DMS153 treated with DMSO at 0.1 percent for 48 hours (cell line): ENCODE measurements around the gene AK2.
"Not testable (repeated sequence)": the region's sequence is repeated elsewhere in the genome, so short reads cannot be mapped to it uniquely, and the experiment has no call there.

Source experiments
- DNase-seq: peaks from one replicate; lab custom pipeline; 2025; ENCODE audit not compliant: unreplicated experiment; lab: John Stamatoyannopoulos, UW

AK2 gene

DNA sequence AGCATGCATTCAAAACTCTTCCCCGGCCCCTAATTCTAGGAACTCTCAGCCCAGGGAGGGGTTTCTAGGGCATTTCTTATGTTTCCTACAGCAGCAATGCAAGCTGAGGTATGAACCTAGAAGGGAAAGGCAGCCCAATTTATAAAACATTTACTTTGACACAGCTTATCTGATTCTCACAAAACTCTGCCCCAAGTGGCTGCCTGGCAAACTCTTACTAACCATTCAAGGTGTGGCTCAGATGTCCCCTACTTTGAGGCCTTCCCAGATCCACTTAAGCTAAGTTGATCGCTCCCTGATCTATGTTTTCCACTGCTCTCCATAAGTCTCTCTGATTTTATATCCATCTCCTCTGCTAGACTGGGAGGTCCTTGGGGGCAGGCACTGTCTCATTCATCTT is 35.4 kb downstream of the AK2 start:
- DNase-seq, result no peak

DNA sequence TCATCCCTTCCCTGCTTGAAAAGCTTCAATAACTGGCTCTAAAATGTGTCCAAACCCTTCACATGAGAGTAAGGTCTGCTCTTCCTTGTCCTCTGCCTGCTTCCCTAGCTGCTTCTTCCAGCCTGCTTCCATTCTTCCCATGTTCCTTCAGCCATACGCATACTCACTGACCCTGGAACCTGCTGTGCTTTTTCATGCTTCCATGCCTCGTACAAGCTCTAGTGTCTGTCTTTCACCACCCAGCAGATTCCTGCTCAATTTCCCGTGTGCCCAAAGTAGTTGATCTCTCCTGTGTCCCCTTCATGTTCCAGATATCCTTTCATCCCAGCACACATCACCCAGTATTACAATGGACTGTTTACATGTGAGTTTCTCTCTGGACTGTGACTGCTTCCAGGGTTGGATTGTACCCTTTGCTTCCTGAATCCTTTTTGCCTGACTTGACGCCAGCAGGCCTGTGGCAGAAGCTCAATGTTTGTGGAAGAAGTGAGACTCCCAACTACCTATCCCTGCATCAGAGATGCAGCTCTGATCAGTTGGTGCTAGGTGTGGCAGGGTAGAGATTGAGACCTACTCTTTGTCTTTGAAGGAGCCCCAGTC is 36.2 kb downstream of the AK2 start:
- no peak for DNase-seq

DNA sequence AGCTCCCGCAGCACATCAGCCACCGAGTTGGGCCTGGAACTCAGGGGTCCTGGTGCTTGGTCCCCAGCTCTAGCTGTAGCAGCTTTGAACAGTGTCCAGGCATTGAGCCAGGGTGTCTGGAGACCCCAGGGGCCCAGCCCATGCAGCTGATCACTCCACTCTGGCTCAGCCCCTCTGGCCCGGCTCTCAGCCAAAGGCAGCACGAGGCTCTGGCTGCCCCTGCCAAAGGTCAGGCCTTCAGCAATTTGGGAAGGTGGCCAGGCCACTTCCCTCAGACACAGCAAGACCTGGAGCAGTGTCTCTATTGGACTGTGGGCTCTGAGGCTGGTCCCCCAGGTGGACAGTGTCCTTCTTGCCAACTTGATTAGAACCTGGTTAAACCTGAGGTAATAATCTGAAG is 37.7 kb downstream of the AK2 start:
- no peak for DNase-seq

DNA sequence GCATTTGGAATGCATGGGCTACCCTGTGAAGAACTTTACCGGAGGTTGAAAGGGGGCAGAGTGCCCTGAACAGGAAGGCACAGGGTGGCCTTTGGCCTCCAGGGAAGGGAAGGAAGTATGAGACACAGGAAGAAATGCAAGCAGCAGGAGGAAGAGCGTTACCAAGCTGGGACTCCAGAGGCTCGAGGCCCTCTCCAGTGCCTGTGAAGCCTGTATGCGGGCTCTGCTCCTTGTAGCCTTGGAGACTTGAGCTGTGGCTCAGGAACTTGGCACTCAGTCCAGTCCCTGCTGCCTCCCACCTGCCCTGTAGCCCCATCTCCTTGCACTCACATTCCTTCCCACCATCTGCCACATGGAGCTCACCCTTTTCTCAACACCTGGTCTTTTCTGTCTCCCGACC is 38.6 kb downstream of the AK2 start:
- no peak for DNase-seq

DNA sequence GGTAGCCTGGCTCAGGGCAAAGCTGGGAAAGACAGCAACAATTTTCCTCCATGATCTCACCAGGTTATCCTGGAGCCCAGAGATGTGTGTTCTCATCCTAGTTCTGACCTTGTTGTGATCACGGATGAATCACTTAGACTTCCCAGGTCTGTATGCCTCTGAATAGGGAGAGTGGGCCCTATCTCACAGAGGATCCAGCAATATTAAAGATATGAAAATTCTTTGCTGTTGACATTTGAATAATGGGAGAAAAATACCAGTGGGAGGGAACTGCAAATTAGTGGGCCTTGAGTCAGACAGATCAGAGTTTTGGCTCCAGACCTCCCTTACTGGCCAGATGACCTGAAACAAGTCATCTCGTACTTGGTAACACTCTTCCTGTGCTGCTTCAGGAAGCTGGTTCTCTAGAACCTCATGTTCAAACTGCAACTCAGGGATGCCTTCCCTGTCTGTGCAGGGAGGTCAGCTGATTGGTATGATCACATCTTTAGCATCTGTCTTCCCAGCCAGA is 39.2 kb downstream of the AK2 start:
- DNase-seq, result no peak

DNA sequence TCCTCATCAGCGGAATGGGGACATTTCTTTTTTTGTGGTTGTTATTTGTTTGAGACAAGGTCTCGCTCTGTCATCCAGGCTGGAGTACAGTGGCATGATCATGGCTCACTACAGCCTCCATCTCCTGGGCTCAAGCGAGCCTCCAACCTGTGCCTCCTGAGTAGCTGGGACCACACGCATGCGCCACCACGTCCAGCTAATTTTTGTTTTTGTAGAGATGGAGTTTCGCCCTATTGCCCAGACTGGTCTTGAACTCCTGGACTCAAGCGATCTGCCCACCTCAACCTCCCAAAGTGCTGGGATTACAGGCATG is 43.4 kb downstream of the AK2 start:
- DNase-seq, result not testable (repeated sequence)

DNA sequence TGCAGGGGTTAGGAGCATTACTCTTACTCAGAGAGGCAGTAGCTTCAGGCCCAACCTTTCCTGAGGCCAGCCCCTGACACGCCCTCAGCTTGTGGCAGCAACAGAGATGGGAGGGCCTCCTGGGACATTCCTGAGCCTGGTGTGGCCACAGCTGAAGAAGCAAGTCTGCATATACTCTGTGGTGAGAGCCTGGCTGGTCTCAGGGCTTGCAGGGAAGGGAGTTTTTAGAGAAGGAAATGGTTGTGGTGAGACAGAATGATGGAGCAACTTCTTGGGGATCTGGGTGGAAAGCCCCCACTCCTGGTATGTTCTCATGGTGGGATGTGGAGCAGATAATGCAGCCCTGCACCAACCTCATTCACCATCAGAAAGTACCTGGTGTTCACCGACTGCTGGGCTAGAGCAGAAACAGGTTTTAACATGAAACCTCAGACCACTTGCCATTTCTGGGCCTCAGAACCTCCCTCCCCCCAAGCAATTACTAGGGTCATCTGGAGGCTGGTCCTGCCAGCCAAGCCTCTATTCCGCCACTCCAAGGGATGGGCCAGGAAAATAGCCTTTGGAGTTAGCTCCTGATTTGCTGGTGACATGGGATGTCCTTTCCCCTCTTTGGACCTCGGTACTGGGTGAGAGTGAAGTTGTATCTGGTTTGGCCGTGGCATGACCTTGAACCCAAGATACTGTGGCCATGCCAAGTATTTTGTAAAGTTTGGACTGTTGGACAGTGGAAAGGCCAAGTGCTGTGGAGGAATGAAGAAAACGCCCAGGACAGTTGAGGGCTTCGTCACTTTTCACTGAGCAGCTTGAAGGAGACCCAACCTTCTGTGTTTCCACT is 44.0 kb downstream of the AK2 start:
- DNase-seq, result no peak

DNA sequence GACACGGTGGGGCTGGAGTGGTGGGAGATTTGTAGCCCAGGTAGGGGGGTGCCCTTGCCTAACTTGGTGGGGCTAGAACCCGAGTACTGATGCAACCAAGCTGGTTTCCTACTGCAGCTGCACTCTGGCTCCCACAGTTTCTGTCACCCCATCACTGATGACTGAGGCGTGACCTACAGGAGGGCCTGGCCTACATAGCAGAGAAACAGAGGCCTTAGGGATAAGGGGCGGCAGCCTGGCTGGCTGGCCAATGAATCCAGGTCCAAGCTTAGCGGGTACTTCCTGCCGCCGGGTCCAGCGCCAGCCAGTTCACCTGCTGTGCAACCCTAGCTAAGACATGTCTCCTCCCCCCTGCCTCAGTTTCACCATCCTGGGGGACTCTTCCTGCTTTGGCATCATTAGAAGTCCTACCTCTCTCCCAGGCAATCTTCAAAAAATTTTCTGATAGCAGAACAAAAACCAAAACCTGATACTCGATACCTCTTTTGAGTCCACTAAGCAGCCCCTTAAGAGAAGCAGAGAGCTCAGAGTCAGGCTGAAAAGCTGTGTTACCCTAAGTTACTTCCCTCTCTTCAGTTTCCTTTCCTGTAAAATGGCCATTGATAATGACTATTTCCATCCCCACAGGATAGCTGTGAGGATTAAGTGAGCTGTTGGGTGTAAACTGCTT is 44.7 kb downstream of the AK2 start:
- no peak for DNase-seq

DNA sequence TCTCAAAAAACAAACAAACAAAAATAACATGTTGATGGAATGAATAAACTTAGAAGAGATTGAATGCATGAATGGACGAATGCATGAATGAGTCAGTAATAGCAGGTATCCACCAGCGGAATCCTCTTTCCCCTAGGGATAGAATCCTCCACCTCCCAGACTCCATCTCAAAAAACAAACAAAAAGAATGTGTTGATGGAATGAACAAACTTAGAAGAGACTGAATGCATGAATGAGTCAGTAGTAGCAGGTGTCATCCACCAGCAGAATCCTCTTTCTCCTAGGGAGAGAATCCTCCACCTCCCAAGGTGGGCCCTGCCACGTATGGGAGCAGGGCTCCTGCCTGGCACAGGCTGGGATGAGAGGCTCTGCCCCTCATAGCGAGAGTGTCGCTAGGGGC is 45.3 kb downstream of the AK2 start:
- no peak for DNase-seq

DNA sequence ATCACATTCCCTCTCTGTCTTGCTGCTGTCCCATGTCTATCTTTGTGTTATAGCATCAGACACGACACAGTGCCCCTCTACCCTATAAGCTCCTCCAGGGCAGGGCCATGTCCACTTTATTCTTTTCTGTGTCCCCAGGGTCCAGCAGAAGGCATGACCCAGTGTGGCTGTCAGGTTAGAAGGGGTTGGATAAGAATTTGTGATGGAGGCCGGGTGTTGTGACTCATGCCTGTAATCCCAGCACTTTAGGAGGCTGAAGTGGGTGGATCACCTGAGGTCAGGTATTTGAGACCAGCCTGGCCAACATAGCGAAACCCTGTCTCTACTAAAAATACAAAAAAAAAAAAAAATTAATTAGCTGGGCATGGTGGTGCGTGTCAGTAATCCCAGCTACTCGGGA is 45.8 kb downstream of the AK2 start:
- DNase-seq, result no peak

DNA sequence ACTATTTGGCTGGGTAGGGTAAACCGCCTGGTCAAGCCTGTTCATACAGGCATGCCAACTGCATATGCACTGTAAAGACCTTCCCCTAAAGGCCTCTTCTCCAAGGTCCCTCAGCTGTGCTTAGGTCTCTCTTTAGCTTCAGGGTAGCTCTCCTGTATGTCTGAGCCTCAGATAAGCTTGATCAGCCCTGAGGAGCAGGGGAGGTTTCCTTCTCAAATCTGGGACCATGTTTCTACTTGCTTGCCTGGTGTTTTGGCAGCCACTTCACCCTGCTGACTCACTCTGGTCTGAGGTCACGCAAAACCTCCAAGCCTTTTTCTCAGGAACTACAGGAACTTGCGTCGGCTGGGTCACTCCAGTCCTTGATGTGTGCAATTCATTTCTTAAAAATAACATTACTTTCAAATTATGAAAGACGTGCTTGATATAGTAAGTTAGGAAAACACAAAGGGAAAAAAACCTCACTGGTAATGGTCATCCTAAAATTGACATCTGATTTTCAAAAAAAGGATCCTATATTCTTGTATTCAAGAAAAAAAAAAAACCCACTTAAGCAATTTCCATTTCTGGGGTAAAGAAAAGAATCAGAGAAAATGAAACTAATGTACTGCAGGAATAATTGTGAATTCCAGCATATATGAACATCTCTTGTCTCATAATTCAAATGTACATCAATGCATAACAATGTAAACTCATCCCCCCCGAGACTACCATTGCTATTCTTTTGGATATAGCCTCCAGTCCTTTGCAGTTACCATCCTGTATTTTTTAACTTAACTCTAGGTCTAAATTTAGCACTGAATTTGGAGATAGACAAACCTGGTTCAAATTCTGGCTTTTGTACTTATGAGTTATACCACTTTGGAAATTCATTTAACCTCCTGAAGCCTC is 47.3 kb downstream of the AK2 start:
- no peak for DNase-seq

DNA sequence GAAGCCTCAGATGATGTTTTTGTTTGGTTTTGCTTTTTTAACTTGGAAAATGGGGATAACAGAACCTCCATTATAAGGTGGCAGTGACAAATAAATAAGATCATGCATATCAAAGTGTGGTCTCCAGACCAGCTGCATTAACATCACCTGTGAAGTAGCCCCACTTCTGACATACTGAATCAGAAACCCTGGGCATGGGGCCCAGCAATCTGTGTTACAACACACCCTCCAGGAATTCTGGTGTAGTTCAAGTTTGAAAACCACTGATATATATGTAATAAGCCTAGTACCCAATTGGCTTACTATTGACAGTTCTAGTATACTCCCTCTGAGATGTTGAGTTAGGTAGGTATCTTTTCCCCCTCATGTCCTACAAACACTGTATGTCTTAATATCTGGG is 48.0 kb downstream of the AK2 start:
- DNase-seq, result no peak

DNA sequence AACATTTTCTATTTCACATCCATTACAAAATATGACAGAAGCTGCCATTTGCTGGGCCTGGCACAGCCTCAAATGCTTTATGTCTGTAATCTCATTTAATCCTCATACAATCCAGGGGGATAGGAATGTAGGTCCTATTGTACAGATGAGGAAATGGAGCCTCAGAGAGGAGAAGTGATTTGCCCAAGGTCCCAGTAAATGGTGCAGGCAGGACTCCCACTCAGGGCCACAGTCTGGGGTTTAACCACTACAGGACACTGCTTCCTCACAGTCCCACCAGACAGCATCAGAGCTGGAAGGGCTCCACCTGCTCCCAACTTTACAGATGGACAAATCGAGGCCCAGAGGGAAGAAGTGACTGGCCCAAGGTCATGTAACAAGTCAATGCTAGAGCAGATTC is 51.5 kb downstream of the AK2 start:
- DNase-seq, result no peak

DNA sequence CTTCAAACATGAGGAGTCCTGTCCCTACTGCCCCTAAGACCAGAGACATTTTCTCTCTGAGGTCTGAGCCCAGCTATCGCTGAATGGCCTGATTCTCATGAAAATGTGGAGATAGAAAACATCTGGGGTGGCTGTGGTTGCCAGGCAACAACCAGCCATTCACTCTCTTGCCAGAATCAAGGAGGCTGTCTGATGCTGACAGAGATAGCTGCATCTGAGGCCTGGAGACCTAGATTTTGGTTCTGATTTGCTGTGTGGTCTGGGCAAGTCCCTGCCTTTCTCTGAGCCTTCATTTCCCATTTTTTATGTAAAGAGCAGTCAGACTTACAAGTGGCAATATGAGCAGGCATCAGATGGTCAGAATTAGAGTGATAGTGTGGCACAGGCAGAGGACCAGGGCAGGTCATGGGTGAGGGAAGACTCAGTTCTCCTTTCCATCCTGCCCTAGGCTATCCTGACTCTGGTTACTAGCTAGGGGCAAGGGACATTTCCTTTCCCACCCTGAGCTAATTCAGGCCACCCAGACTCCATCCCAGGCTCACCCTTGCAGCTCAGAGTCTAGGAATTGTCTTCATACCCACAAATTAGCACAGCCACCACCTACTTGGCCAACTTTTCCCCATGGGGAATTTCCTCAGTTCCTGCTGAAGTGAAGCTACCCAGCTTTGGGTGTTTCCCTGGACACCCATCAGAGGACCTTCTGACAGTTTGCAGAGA is 52.1 kb downstream of the AK2 start:
- no peak for DNase-seq

DNA sequence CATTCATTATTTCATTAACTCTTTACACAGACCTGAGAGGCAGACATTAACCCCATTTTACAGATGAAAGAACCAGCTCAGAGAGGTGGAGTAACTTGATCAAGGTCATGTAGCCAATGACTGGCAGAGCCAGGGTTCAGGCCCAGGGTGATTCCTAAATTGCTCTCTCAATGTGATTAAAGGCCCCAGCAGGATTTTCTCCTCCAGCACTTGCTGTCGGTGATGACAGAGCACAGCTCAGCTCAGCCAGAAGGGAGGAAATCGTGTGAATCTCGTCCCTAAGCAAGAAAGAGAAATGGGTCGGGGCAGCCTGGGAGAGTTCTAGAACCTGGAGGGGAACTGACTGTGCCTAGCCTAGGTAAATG is 52.6 kb downstream of the AK2 start:
- DNase-seq, result no peak

DNA sequence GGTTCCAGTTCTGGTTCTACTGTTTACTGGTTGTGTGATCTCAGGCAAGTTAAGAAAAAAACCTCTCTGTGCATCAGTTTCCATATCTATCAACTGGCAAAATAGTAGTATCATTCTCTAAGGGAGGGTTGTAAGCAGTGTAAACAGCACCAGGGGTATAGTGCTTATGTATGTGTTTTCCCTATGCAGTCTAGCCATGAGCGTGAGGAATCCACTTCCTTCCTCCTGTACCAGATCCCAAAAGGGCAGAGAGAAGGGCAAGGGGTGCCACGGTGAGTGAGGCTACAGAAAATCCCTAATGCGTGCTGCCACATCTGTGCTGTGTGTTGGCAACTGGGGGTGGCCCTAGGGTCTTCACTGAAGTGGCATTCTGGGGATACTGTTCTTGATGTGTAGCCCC is 53.7 kb downstream of the AK2 start:
- no peak for DNase-seq

DNA sequence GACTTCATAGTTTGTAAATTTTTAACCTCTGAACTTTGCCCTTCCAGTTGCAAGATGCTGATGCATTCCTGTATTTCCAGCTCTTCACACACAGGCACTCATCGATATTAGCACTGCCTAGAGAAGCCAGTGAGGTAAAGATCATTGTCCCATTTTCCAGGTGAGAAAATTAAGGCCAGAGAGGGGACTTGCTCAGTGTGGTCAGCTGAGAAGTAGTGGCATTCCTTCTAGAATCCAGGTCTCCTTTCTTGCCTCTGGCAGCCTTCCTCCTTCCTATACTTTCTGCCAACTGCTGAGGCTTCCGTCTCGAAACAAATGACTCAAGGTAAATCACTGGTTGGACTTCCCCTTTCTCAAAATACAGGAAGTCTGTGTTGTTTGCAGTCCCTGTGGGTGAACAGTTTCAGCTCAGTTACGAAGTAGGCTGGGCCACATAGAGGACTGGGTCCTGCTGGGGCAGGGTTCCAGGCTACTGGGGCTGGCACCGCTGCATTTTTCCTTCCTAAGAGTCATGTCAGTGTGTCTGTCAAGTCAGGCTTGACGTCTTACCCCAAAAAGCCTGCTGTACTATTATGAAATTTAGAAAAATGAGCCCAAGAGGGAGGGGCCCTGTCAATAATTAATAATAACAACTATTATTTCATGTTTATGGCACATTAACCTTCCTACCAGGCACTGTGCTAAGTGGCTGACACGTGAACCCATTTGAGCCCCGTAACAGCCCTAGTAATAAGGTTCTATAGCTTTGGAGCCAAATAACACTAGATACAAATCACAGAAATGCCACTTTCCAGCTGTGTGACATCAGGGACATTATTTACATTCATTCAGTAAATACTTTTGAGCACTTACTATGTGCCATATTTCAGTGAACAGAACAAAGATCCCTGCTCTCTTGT is 55.4 kb downstream of the AK2 start:
- no peak for DNase-seq

DNA sequence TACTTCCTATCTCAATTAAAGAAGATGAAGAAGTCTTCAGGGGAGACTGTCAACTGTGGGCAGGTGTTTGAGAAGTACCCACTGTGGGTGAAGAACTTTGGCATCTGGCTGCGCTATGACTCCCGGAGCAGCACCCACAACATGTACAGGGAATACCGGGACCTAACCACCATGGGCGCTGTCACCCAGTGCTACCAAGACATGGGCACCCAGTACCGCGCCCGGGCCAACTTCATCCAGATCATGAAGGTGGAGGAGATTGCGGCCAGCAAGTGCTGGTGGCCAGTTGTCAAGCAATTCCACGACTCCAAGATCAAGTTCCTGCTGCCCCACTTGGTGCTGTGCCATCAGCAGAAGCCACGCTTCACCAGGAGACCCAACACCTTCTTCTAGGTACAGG is 56.6 kb downstream of the AK2 start:
- DNase-seq, result no peak

DNA sequence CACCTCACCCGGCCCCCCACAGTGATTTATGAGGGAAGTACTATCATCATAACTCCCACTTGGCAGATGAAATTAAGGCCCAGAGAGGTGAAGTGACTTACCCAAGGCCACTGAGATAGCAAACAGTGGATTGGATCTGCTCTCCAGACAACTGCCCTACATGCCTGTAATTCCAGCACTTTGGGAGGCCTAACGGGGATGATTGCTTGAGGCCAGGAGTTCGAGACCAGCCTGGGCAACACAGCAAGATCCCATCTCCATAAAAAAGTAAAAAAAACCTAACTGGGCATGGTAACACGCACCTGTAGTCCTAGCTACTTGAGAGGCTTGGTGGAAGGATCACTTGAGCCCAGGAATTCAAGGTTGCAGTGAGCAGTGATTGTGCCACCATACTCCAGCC is 57.8 kb downstream of the AK2 start:
- no peak for DNase-seq
